Measurements from ENCODE around the gene ADAMTS14.

ADAMTS14 gene

DNA sequence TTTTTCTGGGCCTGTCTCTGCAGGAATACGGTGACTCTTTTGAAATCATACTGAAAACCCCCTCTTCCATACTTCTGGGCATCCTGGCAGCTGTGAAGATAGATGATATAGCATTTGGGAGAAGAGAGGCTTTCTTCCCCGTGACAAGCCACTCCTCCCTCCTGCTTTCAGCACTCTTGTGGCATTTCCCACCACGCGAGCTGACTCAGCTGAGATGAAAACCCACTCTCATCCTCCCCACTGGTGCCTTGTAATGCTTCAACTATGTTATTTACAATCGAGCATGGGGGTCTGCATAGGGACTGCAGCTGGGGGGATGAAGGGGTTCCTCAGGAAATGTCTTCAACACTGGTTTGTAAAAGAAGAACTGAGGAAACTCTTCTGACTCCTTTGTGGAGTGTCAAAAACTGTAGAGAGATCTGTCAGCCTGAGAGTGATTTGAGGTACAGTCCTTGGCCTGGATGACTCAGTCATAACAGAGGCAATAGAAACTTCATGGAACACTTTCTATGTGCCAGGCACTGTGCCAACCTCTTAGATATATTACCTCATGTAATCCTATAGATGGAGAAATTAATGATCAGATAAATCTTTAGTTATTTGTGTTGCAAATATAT, 114.6 kb downstream of the ADAMTS14 start:
- Histone ChIP-seq H3K4me1 (ENCODE audit: low read length) (no peaks in the 10 kb centered on the region), H3K79me2 (ENCODE audit: low read length) (no peaks in the 10 kb centered on the region), H3K27me3 (replicated peaks; ENCODE audit: insufficient read depth, low read length) (no peaks in the 10 kb centered on the region), H3K36me3 (replicated peaks; ENCODE audit: insufficient read depth, low read length) (no peaks in the 10 kb centered on the region), H3K9me3 (replicated peaks; ENCODE audit: insufficient read depth, low read length) (no peaks in the 10 kb centered on the region), H3K4me3 (ENCODE audit: low read length) (no peak overlapping the region), H3F3A (ENCODE audit: insufficient read depth, low read length) (no peaks in the 10 kb centered on the region), H2AFZ (ENCODE audit: low read length) (no peak overlapping the region), H3K27ac (ENCODE audit: low read length) (no peak overlapping the region), H4K20me1 (ENCODE audit: insufficient read depth, low read length) (no peaks in the 10 kb centered on the region), H3K4me2 (ENCODE audit: low read depth, low read length) (no peak overlapping the region), H3K9ac (ENCODE audit: low read length) (no peak overlapping the region), H3K9me2 (replicated peaks; ENCODE audit: insufficient read depth, low read length) (no peaks in the 10 kb centered on the region)
- no peak for DNase-seq
- TF ChIP-seq EZH2phosphoT487 (IDR thresholded peaks at IDR 0.05; ENCODE audit: low read length) (no peak), EZH2 (optimal IDR thresholded peaks at IDR 0.05; ENCODE audit: low read depth, low read length) (no peak)
- TF ChIP-seq, protein P1, sequence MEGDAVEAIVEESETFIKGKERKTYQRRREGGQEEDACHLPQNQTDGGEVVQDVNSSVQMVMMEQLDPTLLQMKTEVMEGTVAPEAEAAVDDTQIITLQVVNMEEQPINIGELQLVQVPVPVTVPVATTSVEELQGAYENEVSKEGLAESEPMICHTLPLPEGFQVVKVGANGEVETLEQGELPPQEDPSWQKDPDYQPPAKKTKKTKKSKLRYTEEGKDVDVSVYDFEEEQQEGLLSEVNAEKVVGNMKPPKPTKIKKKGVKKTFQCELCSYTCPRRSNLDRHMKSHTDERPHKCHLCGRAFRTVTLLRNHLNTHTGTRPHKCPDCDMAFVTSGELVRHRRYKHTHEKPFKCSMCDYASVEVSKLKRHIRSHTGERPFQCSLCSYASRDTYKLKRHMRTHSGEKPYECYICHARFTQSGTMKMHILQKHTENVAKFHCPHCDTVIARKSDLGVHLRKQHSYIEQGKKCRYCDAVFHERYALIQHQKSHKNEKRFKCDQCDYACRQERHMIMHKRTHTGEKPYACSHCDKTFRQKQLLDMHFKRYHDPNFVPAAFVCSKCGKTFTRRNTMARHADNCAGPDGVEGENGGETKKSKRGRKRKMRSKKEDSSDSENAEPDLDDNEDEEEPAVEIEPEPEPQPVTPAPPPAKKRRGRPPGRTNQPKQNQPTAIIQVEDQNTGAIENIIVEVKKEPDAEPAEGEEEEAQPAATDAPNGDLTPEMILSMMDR (IDR thresholded peaks at IDR 0.05; ENCODE audit: low read length) = no peak

DNA sequence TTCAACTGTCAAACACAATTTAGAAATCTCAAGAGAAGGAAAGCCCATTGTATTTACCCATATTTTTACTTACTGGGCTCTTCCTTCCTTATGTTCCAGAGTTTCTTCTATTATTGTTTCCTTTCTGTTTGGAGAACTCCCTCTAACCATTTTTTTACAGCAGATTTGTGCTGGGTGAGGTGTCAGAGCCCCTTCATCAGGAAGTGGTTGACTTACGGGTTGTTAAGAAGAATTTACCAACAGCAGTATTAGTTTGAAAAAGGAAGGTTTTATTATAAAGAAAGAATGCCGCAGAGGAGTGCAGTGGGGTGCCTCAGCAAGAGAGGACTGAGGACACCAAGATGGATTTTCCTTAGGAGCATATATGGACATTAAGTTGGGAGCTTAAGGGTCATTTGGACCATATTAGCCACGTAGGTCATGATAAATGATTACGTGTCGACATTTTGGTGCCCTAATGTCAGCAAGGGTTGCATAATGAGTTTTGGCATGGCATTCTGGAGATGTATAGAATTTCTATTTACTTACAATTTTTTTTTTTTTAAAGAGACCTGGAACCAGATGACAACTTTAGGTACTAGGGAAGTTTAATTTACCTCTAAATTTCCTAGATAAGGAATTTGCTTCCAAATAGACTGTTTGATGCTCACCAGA, 119.2 kb downstream of the ADAMTS14 start:
- Histone ChIP-seq H3K9me2 (replicated peaks; ENCODE audit: insufficient read depth, low read length) (no peaks in the 10 kb centered on the region), H3K36me3 (replicated peaks; ENCODE audit: insufficient read depth, low read length) (no peaks in the 10 kb centered on the region), H3K27ac (ENCODE audit: low read length) (no peak overlapping the region), H3K9me3 (replicated peaks; ENCODE audit: insufficient read depth, low read length) (no peaks in the 10 kb centered on the region), H3K4me3 (ENCODE audit: low read length) (no peak overlapping the region), H3F3A (ENCODE audit: insufficient read depth, low read length) (no peaks in the 10 kb centered on the region), H3K9ac (ENCODE audit: low read length) (no peak overlapping the region), H3K4me1 (ENCODE audit: low read length) (no peaks in the 10 kb centered on the region), H2AFZ (ENCODE audit: low read length) (no peak overlapping the region), H3K4me2 (ENCODE audit: low read depth, low read length) (no peak overlapping the region), H4K20me1 (ENCODE audit: insufficient read depth, low read length) (no peaks in the 10 kb centered on the region), H3K27me3 (replicated peaks; ENCODE audit: insufficient read depth, low read length) (no peaks in the 10 kb centered on the region), H3K79me2 (ENCODE audit: low read length) (no peaks in the 10 kb centered on the region)
- DNase-seq = no peak
- TF ChIP-seq, protein P1 (IDR thresholded peaks at IDR 0.05; ENCODE audit: low read length) = no peak
- no peak for TF ChIP-seq EZH2phosphoT487 (IDR thresholded peaks at IDR 0.05; ENCODE audit: low read length)
- TF ChIP-seq EZH2 (optimal IDR thresholded peaks at IDR 0.05; ENCODE audit: low read depth, low read length) = no peak

DNA sequence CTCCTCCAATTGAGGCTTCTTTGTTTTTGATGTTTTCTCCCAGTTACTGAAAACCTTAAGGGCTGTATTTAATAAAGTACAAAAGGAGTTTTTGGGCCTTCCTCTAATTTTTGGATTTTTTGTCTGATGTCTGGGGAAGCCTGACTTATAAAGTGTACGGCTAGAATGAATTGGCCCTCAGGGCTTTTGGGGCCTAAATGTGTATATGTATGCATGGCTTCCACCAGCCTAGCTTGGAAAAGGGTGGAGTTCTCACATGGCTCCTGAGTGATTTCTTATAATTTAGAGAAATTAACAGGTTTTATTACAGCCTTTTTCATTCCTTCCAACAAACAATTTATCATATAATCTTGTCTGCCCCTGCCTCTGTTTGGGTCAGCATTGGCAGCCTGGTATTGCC, 123.3 kb downstream of the ADAMTS14 start:
- DNase-seq = no peak
- H3K9me3 ChIP-seq (replicated peaks; ENCODE audit: insufficient read depth, low read length) = no peaks in the 10 kb centered on the region
- TF ChIP-seq EZH2phosphoT487 (IDR thresholded peaks at IDR 0.05; ENCODE audit: low read length) = no peak
- no peak for TF ChIP-seq EZH2 (optimal IDR thresholded peaks at IDR 0.05; ENCODE audit: low read depth, low read length)
- TF ChIP-seq, protein P1 (IDR thresholded peaks at IDR 0.05; ENCODE audit: low read length) = no peak

More for the DNA sequence above, 123.3 kb downstream of the ADAMTS14 start:
- Histone ChIP-seq H3K36me3 (replicated peaks; ENCODE audit: insufficient read depth, low read length) (no peaks in the 10 kb centered on the region), H3K27me3 (replicated peaks; ENCODE audit: insufficient read depth, low read length) (no peaks in the 10 kb centered on the region), H3F3A (ENCODE audit: insufficient read depth, low read length) (no peaks in the 10 kb centered on the region), H3K4me1 (ENCODE audit: low read length) (no peaks in the 10 kb centered on the region), H3K27ac (ENCODE audit: low read length) (no peak overlapping the region), H3K4me2 (ENCODE audit: low read depth, low read length) (no peak overlapping the region), H3K79me2 (ENCODE audit: low read length) (no peaks in the 10 kb centered on the region), H3K9me2 (replicated peaks; ENCODE audit: insufficient read depth, low read length) (no peaks in the 10 kb centered on the region), H3K9ac (ENCODE audit: low read length) (no peak overlapping the region), H4K20me1 (ENCODE audit: insufficient read depth, low read length) (no peaks in the 10 kb centered on the region), H3K4me3 (ENCODE audit: low read length) (no peak overlapping the region), H2AFZ (ENCODE audit: low read length) (no peak overlapping the region)
